SH-SY5Y (cell line): ENCODE measurements around the gene FSTL4.

Source experiments
- GATA2 ChIP-seq: IDR thresholded peaks from 2 replicates; pipeline ENCODE4 v1.6.1; 2011; ENCODE audit warnings: mild to moderate bottlenecking, low read depth, low read length
- GATA3 ChIP-seq: IDR thresholded peaks from 2 replicates; pipeline ENCODE4 v1.6.1; 2011; ENCODE audit warnings: low read depth, mild to moderate bottlenecking, low read length, moderate library complexity

GRCh38 chr5:133508331-133508730, 104.0 kb downstream of the FSTL4 start:
- TF ChIP-seq GATA2 (no peak), GATA3 (no peak)
